HepG2 (cell line): ENCODE data around the gene IRS1. TPM values are rescaled to one million over a fixed set of nuclear protein-coding genes. Genes with fewer than 3 reads are reported as not detected.

Experiments
- BRCA1 ChIP-seq: sonication (generic); formaldehyde crosslinking; IDR thresholded peaks from 2 replicates; pipeline ENCODE4 v1.4.0; 2020; ENCODE audit warnings: missing genetic modification reagents
- EEA1 ChIP-seq: sonication (generic); formaldehyde crosslinking; IDR thresholded peaks from 2 replicates; pipeline ENCODE4 v1.5.1; 2020; ENCODE audit warnings: mild to moderate bottlenecking, missing genetic modification reagents, borderline replicate concordance
- FOXA3 ChIP-seq: IDR thresholded peaks from 2 replicates; pipeline ENCODE4 v1.6.1; 2016; ENCODE audit warnings: missing genetic modification reagents, missing compliant biosample characterization
- GABPA ChIP-seq, 2 experiments: IDR thresholded peaks; 2 replicates each; pipeline ENCODE4 v1.6.1; 2011 to 2016; ENCODE audit warnings: low read depth in 2 of 2, low read length in 1 of 2, missing biosample characterization in 1 of 2, missing genetic modification characterization in 1 of 2
- HNRNPUL1 ChIP-seq: fragments of 200-400 bp; formaldehyde crosslinking; IDR thresholded peaks from 2 replicates; pipeline ENCODE4 v1.6.1; 2017; ENCODE audit warnings: low read depth, mild to moderate bottlenecking, low read length, moderate library complexity
- MAFG ChIP-seq: sonication (generic); formaldehyde crosslinking; IDR thresholded peaks from 2 replicates; pipeline ENCODE4 v1.5.1; 2020; ENCODE audit warnings: mild to moderate bottlenecking, missing genetic modification reagents
- MTA1 ChIP-seq: sonication (generic); formaldehyde crosslinking; IDR thresholded peaks from 2 replicates; pipeline ENCODE4 v1.4.0; 2020; ENCODE audit warnings: missing genetic modification reagents, mild to moderate bottlenecking, borderline replicate concordance
- MYNN ChIP-seq: sonication (generic); formaldehyde crosslinking; IDR thresholded peaks from 2 replicates; pipeline ENCODE4 v1.4.0; 2020; ENCODE audit warnings: mild to moderate bottlenecking, low read depth, missing genetic modification reagents
- NCOA5 ChIP-seq: sonication (generic); formaldehyde crosslinking; IDR thresholded peaks from 2 replicates; pipeline ENCODE4 v1.4.0; 2020; ENCODE audit warnings: missing genetic modification reagents
- NKX3-1 ChIP-seq: sonication (generic); formaldehyde crosslinking; IDR thresholded peaks from 2 replicates; pipeline ENCODE4 v1.5.0; 2020; ENCODE audit warnings: missing genetic modification reagents
- REPIN1 ChIP-seq: sonication (generic); formaldehyde crosslinking; IDR thresholded peaks from 2 replicates; pipeline ENCODE4 v1.8.0; 2022; ENCODE audit warnings: missing genetic modification reagents, low read depth, mild to moderate bottlenecking, borderline replicate concordance
- SP4 ChIP-seq: sonication (generic); formaldehyde crosslinking; IDR thresholded peaks from 2 replicates; pipeline ENCODE4 v1.8.1; 2023; ENCODE audit warnings: mild to moderate bottlenecking, missing genetic modification reagents
- TCF12 ChIP-seq, 2 experiments: fragments of 450-650 bp in 1 of 2; sonication (generic) in 1 of 2; formaldehyde crosslinking in 1 of 2; IDR thresholded peaks; 2 replicates each; pipeline versions ENCODE4 v1.6.1 to v1.8.0; 2017 to 2022; ENCODE audit warnings: antibody characterized with exemption in 1 of 2, mild to moderate bottlenecking in 1 of 2, missing genetic modification reagents in 1 of 2, moderate library complexity in 1 of 2
- ZC3H13 ChIP-seq: sonication (generic); formaldehyde crosslinking; IDR thresholded peaks from 2 replicates; pipeline ENCODE4 v1.8.1; 2023; ENCODE audit warnings: mild to moderate bottlenecking, missing genetic modification reagents, moderate library complexity
- ZNF12 ChIP-seq: sonication (generic); formaldehyde crosslinking; IDR thresholded peaks from 2 replicates; pipeline ENCODE4 v1.5.0; 2020; ENCODE audit warnings: missing genetic modification reagents
- ZNF232 ChIP-seq: sonication (generic); formaldehyde crosslinking; IDR thresholded peaks from 2 replicates; pipeline ENCODE4 v1.4.0; 2020; ENCODE audit warnings: missing genetic modification reagents, borderline replicate concordance
- ZNF326 ChIP-seq: sonication (generic); formaldehyde crosslinking; IDR thresholded peaks from 2 replicates; pipeline ENCODE4 v1.4.0; 2020; ENCODE audit warnings: missing genetic modification reagents, borderline replicate concordance
- ZNF354B ChIP-seq: sonication (generic); formaldehyde crosslinking; IDR thresholded peaks from 2 replicates; pipeline ENCODE4 v1.8.0; 2022; ENCODE audit warnings: mild to moderate bottlenecking, missing genetic modification reagents
- ZNF44 ChIP-seq: sonication (generic); formaldehyde crosslinking; IDR thresholded peaks from 2 replicates; pipeline ENCODE4 v1.5.1; 2020; ENCODE audit warnings: mild to moderate bottlenecking, missing genetic modification reagents
- ZNF446 ChIP-seq: sonication (generic); formaldehyde crosslinking; IDR thresholded peaks from 2 replicates; pipeline ENCODE4 v1.5.0; 2020; ENCODE audit warnings: mild to moderate bottlenecking, missing genetic modification reagents
- ZNF484 ChIP-seq: sonication (generic); formaldehyde crosslinking; IDR thresholded peaks from 2 replicates; pipeline ENCODE4 v1.5.1; 2020; ENCODE audit warnings: mild to moderate bottlenecking, low read depth, missing genetic modification reagents, borderline replicate concordance
- ZNF567 ChIP-seq: sonication (generic); formaldehyde crosslinking; IDR thresholded peaks from 2 replicates; pipeline ENCODE4 v1.8.1; 2023; ENCODE audit warnings: mild to moderate bottlenecking, missing genetic modification reagents, borderline replicate concordance
- ZNF605 ChIP-seq: sonication (generic); formaldehyde crosslinking; IDR thresholded peaks from 2 replicates; pipeline ENCODE4 v1.8.0; 2022; ENCODE audit warnings: mild to moderate bottlenecking, missing genetic modification reagents
- ZNF781 ChIP-seq: sonication (generic); formaldehyde crosslinking; IDR thresholded peaks from 2 replicates; pipeline ENCODE4 v1.5.1; 2020; ENCODE audit warnings: borderline replicate concordance, mild to moderate bottlenecking, missing genetic modification reagents; ENCODE audit errors: not compliant biosample characterization
- ZNF891 ChIP-seq: sonication (generic); formaldehyde crosslinking; IDR thresholded peaks from 2 replicates; pipeline ENCODE4 v1.5.0; 2020; ENCODE audit warnings: mild to moderate bottlenecking, missing genetic modification reagents
- polyA plus RNA-seq, 8 experiments: library from polyadenylated mRNA; depleted of rRNA in 3 of 8; stranded (reverse) in 7 of 8; unstranded in 1 of 8; fragments of >200 nt; fragmentation: Illumina TruSeq in 4 of 8; extraction: Trizol in 4 of 8; gene quantifications; 2 replicates each; pipeline versions ENCODE4 v1.2.1 to v1.2.3, GENCODE V29; 2011 to 2016; ENCODE audit warnings: low read depth in 4 of 8, missing spikeins in 1 of 8, mixed read lengths in 1 of 8; ENCODE audit not compliant: insufficient read depth in 1 of 8
- total RNA-seq, 5 experiments: library from RNA; depleted of rRNA; stranded (reverse); fragments of >200 nt; fragmentation: Illumina TruSeq; extraction: Trizol; gene quantifications; 2 replicates each; pipeline ENCODE4 v1.2.3, GENCODE V29; 2016; ENCODE audit warnings: low read depth in 1 of 5
- TF ChIP-seq, protein P1 (sequence below): sonication (generic); formaldehyde crosslinking; IDR thresholded peaks from 2 replicates; pipeline ENCODE4 v1.4.0; 2020; ENCODE audit warnings: missing genetic modification reagents
- TF ChIP-seq, protein P2 (sequence below): sonication (generic); IDR thresholded peaks from 2 replicates; pipeline ENCODE4 v1.6.1; 2016; ENCODE audit warnings: low read depth, borderline replicate concordance
- TF ChIP-seq, protein P3 (sequence below): sonication (generic); formaldehyde crosslinking; IDR thresholded peaks from 2 replicates; pipeline ENCODE4 v1.8.1; 2023; ENCODE audit warnings: mild to moderate bottlenecking, moderate library complexity, missing genetic modification reagents

The IRS1 gene
- total and polyA plus RNA-seq, 2 of the 13 experiments (the other 11 are each of a cell fraction or from before 2014, with no cell fraction given), result 8.7 to 9.0 TPM

DNA sequence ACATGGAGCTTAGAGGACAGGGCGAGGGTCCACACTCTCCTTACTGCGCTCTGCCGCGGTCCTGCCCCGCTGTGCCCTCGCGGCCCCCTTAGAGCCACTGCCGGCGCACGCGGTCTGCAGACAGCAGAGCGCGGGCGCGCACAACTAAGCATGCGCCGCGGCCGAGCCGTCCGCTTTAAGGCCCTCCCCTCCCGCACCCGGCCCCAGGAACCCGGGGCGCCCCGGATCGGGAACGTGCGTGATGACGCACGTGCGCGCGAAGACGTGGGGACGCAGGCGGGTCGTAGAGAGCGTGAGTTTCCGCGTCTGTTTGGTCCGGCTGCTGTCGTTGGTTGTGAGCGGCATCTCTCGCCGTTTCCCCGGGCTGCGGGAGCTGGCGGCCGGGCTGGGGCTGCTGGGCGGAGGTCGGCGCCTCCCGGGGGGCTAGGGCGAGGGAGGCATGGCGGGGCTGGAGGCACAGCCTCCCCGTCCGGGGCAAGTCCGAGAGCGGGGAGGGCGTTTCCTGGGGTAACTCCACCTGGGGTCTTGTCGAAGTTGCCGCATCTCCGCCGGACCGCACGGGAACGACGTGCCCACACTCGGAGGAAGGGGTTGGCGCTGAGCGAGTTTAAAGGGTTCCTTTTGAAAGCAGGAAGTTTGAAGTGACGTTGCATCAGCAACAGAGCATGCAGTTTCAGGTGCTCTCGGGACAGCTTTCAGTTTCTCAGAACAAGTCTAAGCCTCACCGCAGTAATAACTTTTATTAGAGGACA lies 36.4 kb upstream of the IRS1 start, which contains the start of gene RHBDD1 (continued):
- TF ChIP-seq, protein P1, sequence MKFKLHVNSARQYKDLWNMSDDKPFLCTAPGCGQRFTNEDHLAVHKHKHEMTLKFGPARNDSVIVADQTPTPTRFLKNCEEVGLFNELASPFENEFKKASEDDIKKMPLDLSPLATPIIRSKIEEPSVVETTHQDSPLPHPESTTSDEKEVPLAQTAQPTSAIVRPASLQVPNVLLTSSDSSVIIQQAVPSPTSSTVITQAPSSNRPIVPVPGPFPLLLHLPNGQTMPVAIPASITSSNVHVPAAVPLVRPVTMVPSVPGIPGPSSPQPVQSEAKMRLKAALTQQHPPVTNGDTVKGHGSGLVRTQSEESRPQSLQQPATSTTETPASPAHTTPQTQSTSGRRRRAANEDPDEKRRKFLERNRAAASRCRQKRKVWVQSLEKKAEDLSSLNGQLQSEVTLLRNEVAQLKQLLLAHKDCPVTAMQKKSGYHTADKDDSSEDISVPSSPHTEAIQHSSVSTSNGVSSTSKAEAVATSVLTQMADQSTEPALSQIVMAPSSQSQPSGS (CRISPR knock-in tag), result no peak
- peak; percentile 11 for TF ChIP-seq FOXA3 (CRISPR knock-in tag)
- TF ChIP-seq, protein P2, sequence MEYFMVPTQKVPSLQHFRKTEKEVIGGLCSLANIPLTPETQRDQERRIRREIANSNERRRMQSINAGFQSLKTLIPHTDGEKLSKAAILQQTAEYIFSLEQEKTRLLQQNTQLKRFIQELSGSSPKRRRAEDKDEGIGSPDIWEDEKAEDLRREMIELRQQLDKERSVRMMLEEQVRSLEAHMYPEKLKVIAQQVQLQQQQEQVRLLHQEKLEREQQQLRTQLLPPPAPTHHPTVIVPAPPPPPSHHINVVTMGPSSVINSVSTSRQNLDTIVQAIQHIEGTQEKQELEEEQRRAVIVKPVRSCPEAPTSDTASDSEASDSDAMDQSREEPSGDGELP, result no peak
- no peak for TF ChIP-seq SP4
- no peak for TF ChIP-seq ZNF484 (CRISPR knock-in tag)
- peak; percentile 69 for TF ChIP-seq ZNF781
- TF ChIP-seq GABPA (IDR thresholded peaks at IDR 0.05; ENCODE audit: low read depth, low read length), result peak; percentile 17; the same call in 1 of the 2 replicates
- peak; percentile 77 for TF ChIP-seq GABPA (CRISPR knock-in tag; IDR thresholded peaks at IDR 0.05; ENCODE audit: low read depth)
- no peak for TF ChIP-seq ZNF354B (CRISPR knock-in tag)
- no peak for TF ChIP-seq BRCA1 (CRISPR knock-in tag)
- TF ChIP-seq ZNF326 (CRISPR knock-in tag), result no peak
- no peak for TF ChIP-seq MYNN (CRISPR knock-in tag)
- peak; percentile 36; the same call in 1 of the 2 replicates for TF ChIP-seq REPIN1 (CRISPR knock-in tag)
- TF ChIP-seq TCF12 (IDR thresholded peaks at IDR 0.05), result no peak
- TF ChIP-seq TCF12 (CRISPR knock-in tag; IDR thresholded peaks at IDR 0.05), result no peak
- peak; percentile 77; the same call in 1 of the 2 replicates for TF ChIP-seq ZNF44
- TF ChIP-seq EEA1, result no peak
- TF ChIP-seq ZNF12 (CRISPR knock-in tag), result no peak; the same call in 1 of the 2 replicates
- TF ChIP-seq NCOA5 (CRISPR knock-in tag), result no peak
- TF ChIP-seq ZC3H13, result 0 out of 2 replicates have a peak, but pooled peaks have one; percentile 26
- TF ChIP-seq ZNF446 (CRISPR knock-in tag), result peak; percentile 49; the same call in 1 of the 2 replicates
- no peak for TF ChIP-seq ZNF567 (CRISPR knock-in tag)
- no peak; the same call in none of the 2 replicates for TF ChIP-seq ZNF891 (CRISPR knock-in tag)
- no peak for TF ChIP-seq HNRNPUL1
- TF ChIP-seq NKX3-1 (CRISPR knock-in tag), result no peak
- TF ChIP-seq MTA1 (CRISPR knock-in tag), result peak; percentile 84; the same call in 1 of the 2 replicates
- no peak for TF ChIP-seq ZNF232 (CRISPR knock-in tag)
- TF ChIP-seq ZNF605 (CRISPR knock-in tag), result peak; percentile 80
- TF ChIP-seq, protein P3, sequence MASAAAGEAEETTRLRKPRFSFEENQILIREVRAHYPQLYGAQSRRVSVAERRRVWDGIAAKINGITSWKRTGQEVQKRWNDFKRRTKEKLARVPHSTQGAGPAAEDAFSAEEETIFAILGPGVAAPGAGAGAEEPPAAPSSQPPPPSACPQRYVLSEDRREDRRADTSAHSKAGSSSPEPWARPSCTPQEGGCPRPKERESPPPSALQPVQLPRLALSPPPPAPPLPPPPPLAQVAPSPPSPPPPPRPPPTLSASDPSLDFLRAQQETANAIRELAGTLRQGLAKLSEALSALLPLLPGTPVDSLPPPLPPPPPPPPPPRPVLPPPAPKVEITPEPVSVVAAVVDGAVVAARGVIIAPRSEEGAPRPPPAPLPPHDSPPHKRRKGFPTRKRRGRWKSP (CRISPR knock-in tag), result peak; percentile 82; the same call in 1 of the 2 replicates
- no peak for TF ChIP-seq MAFG
